Activated CD4-positive, alpha-beta memory T cell treated with anti-CD3 and anti-CD28 coated beads for 36 hours (primary cell): ENCODE data around the gene PGM5. TPM values are rescaled to one million over a fixed set of nuclear protein-coding genes. Genes with fewer than 3 reads are reported as not detected.

Experiments used
- CTCF ChIA-PET: fragments of 350-600 bp; sonication (Branson Sonifier 250); formaldehyde crosslinking; loops from one replicate; lab custom pipeline; 2021; ENCODE audit warnings: antibody characterized with exemption, inconsistent platforms; lab: Charles Lee
- POLR2A ChIA-PET: fragments of 350-600 bp; sonication (Branson Sonifier 250); formaldehyde crosslinking; loops from one replicate; lab custom pipeline; 2021; ENCODE audit warnings: antibody characterized with exemption; lab: Charles Lee
- DNase-seq: peaks from one replicate; pipeline ENCODE4 v3.0.0-alpha.2; 2020
- H3K27ac Mint-ChIP-seq: one replicate; pipeline ENCODE4 v1.8.0; 2021; ENCODE audit warnings: mixed read lengths
- H3K27me3 Mint-ChIP-seq: one replicate; pipeline ENCODE4 v1.8.0; 2021; ENCODE audit warnings: mixed read lengths
- H3K36me3 Mint-ChIP-seq: one replicate; pipeline ENCODE4 v1.8.0; 2021; ENCODE audit warnings: mixed read lengths
- H3K4me1 Mint-ChIP-seq: one replicate; pipeline ENCODE4 v1.8.0; 2021; ENCODE audit warnings: low read depth, mixed read lengths
- H3K4me3 Mint-ChIP-seq: one replicate; pipeline ENCODE4 v1.8.0; 2021; ENCODE audit warnings: mild to moderate bottlenecking, mixed read lengths
- H3K9me3 Mint-ChIP-seq: one replicate; pipeline ENCODE4 v1.8.0; 2021; ENCODE audit warnings: mixed read lengths
- intact Hi-C: fragments of 100-400 bp; cut with micrococcal nuclease; formaldehyde crosslinking; loops from one replicate; pipeline ENCODE4 v1.15.1; 2023
- total RNA-seq, 2 experiments: library from RNA; stranded (reverse); gene quantifications; one replicate each; pipeline ENCODE4 v1.2.3, GENCODE V29; 2021

The PGM5 gene
- total RNA-seq, 2 experiments from 2014 or later: not detected

DNA sequence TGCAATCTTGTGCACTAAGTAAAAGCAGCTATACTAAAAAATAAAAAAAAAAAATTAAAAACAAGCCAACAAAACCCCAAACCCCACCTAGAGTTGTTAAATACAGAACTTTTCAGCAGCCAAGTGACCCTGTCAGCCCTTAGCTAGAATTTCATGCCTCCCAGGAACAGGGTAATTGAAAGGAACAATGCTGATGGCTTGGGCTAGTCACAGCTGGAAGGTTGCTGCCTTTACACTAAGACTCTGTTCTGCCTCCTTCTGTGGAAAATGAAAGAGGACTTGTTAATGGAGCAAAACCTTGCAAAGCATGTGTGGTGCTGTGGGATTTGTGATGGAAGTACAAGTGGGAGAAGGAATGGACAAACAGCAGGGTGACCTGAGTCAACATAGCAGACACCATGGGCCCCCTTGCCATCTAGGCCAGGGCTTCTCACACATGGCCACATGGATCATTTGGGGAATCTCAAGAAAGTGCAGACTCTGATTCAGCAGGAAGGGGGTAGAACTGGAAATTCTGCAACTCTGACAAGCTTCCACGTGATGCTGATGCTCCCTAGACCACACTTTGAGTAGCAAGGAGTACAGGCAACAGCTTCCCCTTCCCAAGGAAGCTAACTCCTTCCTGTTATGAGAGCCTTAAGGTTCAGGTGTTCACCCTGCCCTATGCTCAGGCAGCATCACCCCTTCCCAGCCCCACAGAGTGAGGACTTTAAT, 199.2 kb downstream of the PGM5 start:
- ChIA-PET CTCF (interaction anchor here (1.3 kb wide), 1 partner anchor 13 kb away, joined by 5 read pairs; no protein-coding TSS in a partner anchor), POLR2A (no interaction called here)
- Mint-ChIP-seq H3K4me1 (peaks cover 5% of the 10 kb centered on the region), H3K27me3 (peaks cover 19% of the 10 kb centered on the region), H3K4me3 (no peak overlapping the region), H3K9me3 (no peaks in the 10 kb centered on the region), H3K27ac (no peak overlapping the region), H3K36me3 (no peaks in the 10 kb centered on the region)
- DNase-seq: no peak
- intact Hi-C loops: no loop called here

- H3K36me3 Mint-ChIP-seq: no peaks in the 10 kb centered on the region
- intact Hi-C loops: no loop called here
- DNase-seq: no peak
- no peak overlapping the region for H3K27ac Mint-ChIP-seq
- ChIA-PET POLR2A (no interaction called here), CTCF (interaction anchor here (1.6 to 2.4 kb wide), 3 partner anchors 10 to 441 kb away, joined by 4 to 21 read pairs (median 6); no protein-coding TSS in a partner anchor)
- peaks cover 5% of the 10 kb centered on the region for H3K4me1 Mint-ChIP-seq
- no peak overlapping the region for H3K4me3 Mint-ChIP-seq
- no peaks in the 10 kb centered on the region for H3K9me3 Mint-ChIP-seq
- peaks cover 29% of the 10 kb centered on the region for H3K27me3 Mint-ChIP-seq
Measured at GRCh38 chr9:68558545-68558944, 202.1 kb downstream of the PGM5 start.

- Mint-ChIP-seq H3K4me1 (peaks cover 5% of the 10 kb centered on the region), H3K4me3 (no peak overlapping the region), H3K9me3 (no peaks in the 10 kb centered on the region), H3K27ac (no peak overlapping the region), H3K36me3 (no peaks in the 10 kb centered on the region), H3K27me3 (peaks cover 27% of the 10 kb centered on the region)
- POLR2A ChIA-PET: no interaction called here
- CTCF ChIA-PET: interaction anchor here (0.5 to 2.4 kb wide), 15 partner anchors 8 to 1397 kb away, joined by 3 to 21 read pairs (median 4); no protein-coding TSS in a partner anchor
- intact Hi-C loops: no loop called here
- peak; percentile 69 for DNase-seq
Measured at GRCh38 chr9:68560071-68560844, 203.8 kb downstream of the PGM5 start.

DNA sequence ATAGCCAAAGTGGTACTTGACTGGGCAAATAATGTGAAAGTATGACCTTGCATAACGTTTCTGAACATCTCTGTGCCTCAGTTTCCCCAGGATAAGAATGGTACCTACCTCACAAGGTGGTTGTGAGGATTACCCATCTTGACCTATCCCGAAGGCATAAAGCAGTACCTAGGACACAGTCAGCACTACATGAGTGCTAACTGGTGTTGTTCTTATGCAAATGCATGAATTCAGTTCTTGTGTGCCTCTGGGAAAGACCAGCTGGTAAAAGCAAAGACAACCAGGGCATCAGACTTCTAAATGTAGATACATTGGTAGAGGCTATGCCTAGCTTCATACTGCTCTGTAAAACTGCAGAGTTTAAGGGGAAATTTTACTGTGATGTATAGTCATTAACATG, 206.1 kb downstream of the PGM5 start:
- DNase-seq: no peak
- Mint-ChIP-seq H3K27ac (no peak overlapping the region), H3K9me3 (no peaks in the 10 kb centered on the region), H3K27me3 (peaks cover 31% of the 10 kb centered on the region), H3K4me3 (no peak overlapping the region), H3K36me3 (no peaks in the 10 kb centered on the region), H3K4me1 (peaks cover 5% of the 10 kb centered on the region)
- intact Hi-C loops: no loop called here
- ChIA-PET CTCF (no interaction called here), POLR2A (no interaction called here)

DNA sequence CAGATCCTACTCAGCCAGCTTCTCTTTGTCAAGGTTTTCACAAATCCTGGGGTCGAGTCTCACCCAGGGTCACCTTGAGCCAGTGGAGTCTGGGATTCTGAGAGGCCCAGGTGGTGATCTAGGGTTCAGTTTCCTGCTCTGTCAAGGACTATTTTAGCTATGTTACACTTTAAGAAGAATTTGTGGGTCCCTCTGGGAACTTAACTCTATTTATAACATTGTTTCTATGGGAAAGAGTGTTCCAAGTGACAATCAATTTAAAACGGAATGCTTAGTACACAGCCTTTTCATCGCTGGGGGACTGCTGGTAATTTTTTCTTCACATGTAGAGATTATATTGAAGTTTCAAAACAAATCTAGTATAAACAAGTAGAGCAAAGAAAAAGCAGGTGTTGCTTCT, 211.2 kb downstream of the PGM5 start:
- no peak overlapping the region for H3K27ac Mint-ChIP-seq
- H3K4me3 Mint-ChIP-seq: no peak overlapping the region
- DNase-seq: no peak
- H3K4me1 Mint-ChIP-seq: no peaks in the 10 kb centered on the region
- POLR2A ChIA-PET: interaction anchor here (0.7 kb wide), 1 partner anchor 463 kb away, joined by 3 read pairs; no protein-coding TSS in a partner anchor
- intact Hi-C loops: no loop called here
- H3K27me3 Mint-ChIP-seq: peaks cover 32% of the 10 kb centered on the region
- CTCF ChIA-PET: interaction anchor here (0.6 to 2.9 kb wide), 12 partner anchors 8 to 432 kb away, joined by 3 to 21 read pairs (median 4); no protein-coding TSS in a partner anchor
- no peaks in the 10 kb centered on the region for H3K36me3 Mint-ChIP-seq
- peaks cover 8% of the 10 kb centered on the region for H3K9me3 Mint-ChIP-seq

GRCh38 chr9:68574150-68574549, 217.7 kb downstream of the PGM5 start:
- ChIA-PET CTCF (interaction anchor here (1.7 to 2.1 kb wide), 2 partner anchors 14 to 480 kb away, joined by 3 to 6 read pairs; no protein-coding TSS in a partner anchor), POLR2A (no interaction called here)
- H3K9me3 Mint-ChIP-seq: peaks cover 8% of the 10 kb centered on the region
- no peaks in the 10 kb centered on the region for H3K4me1 Mint-ChIP-seq
- peaks cover 14% of the 10 kb centered on the region for H3K27me3 Mint-ChIP-seq
- H3K27ac Mint-ChIP-seq: no peak overlapping the region
- H3K36me3 Mint-ChIP-seq: no peaks in the 10 kb centered on the region
- no peak for DNase-seq
- no peak overlapping the region for H3K4me3 Mint-ChIP-seq
- intact Hi-C loops: no loop called here

DNA sequence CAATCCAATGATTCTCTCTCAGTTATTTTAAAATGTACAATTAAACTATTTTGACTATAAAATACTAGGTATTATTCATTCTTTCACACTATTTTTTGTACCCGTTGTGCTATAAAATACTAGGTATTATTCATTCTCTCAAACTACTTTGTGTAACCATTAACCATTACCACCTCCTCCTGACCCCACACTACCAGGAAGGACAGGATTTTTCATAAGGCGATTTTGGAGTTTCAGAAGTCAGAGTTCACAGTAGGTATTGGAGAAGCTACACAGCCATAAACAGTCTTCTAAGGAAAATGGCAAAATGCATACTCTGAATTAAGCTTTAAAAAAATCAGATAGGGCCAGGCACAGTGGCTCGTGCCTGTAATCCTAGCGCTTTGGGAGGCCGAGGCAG, 219.4 kb downstream of the PGM5 start:
- H3K9me3 Mint-ChIP-seq: peaks cover 8% of the 10 kb centered on the region

GRCh38 chr9:68577774-68578591, 221.6 kb downstream of the PGM5 start:
- POLR2A ChIA-PET: no interaction called here
- CTCF ChIA-PET: interaction anchor here (0.6 kb wide), 1 partner anchor 178 kb away, joined by 3 read pairs; no protein-coding TSS in a partner anchor
- Mint-ChIP-seq H3K27me3 (peaks cover 1% of the 10 kb centered on the region), H3K4me3 (no peak overlapping the region), H3K9me3 (no peaks in the 10 kb centered on the region), H3K4me1 (no peaks in the 10 kb centered on the region), H3K36me3 (no peaks in the 10 kb centered on the region), H3K27ac (no peak overlapping the region)
- intact Hi-C loops: no loop called here
- DNase-seq: no peak

More for the DNA sequence above, 219.4 kb downstream of the PGM5 start:
- intact Hi-C loops: no loop called here
- H3K4me1 Mint-ChIP-seq: no peaks in the 10 kb centered on the region
- peaks cover 7% of the 10 kb centered on the region for H3K27me3 Mint-ChIP-seq
- no peak overlapping the region for H3K4me3 Mint-ChIP-seq
- ChIA-PET POLR2A (no interaction called here), CTCF (interaction anchor here (0.6 to 1.7 kb wide), 3 partner anchors 8 to 16 kb away, joined by 3 to 5 read pairs (median 4); no protein-coding TSS in a partner anchor)
- H3K27ac Mint-ChIP-seq: no peak overlapping the region
- H3K36me3 Mint-ChIP-seq: no peaks in the 10 kb centered on the region
- no peak for DNase-seq

Other genes with a start within 250 kb of the PGM5 start
- 10 to 100 TPM; 31.6 to 35.1 TPM for gene ZNG1C, start 114.6 kb upstream of the PGM5 start, total RNA-seq
- not detected for gene FOXD4L3, start 53.7 kb upstream of the PGM5 start, total RNA-seq
- not detected for gene TMEM252, start 184.3 kb downstream of the PGM5 start, total RNA-seq